Midbrain (tissue), 1 donor: Measurements from ENCODE around the gene RNASE8.
A peak's percentile ranks its signal among the peaks of the same experiment; 100 is the strongest.

Experiments
- DNase-seq: peaks from one replicate; lab custom pipeline; 2025; lab: John Stamatoyannopoulos, UW

RNASE8 gene

GRCh38 chr14:21053184-21054122, 4.2 kb upstream of the RNASE8 start:
- no peak for DNase-seq

- DNase-seq: no peak
Measured at GRCh38 chr14:21054123-21054767, 3.4 kb upstream of the RNASE8 start.

DNA sequence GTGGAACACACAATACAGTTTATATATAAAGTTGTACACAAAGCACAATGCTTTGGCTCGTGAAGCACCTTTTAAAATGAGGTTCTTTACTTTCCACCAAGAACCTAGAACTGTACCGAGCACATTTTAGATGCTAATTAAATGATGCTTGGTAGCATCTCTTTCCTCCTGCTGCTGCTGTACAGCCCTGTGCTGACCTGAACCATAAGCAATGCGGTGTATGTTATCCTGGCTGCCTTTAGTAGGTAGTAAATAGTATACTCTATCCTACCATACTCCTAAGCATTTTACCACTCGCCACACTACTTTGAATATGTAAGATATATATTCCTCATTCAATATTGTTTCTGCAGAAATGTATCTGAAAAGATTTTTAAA, 2.9 kb upstream of the RNASE8 start:
- no peak for DNase-seq

- no peak for DNase-seq
Measured at GRCh38 chr14:21055432-21056117, 2.0 kb upstream of the RNASE8 start.

- no peak for DNase-seq
Measured at GRCh38 chr14:21056520-21057163, 980 bp upstream of the RNASE8 start.

GRCh38 chr14:21058903-21059302, 1.3 kb downstream of the RNASE8 start:
- no peak for DNase-seq

GRCh38 chr14:21059842-21060613, 2.4 kb downstream of the RNASE8 start:
- no peak for DNase-seq

GRCh38 chr14:21060614-21061346, 3.2 kb downstream of the RNASE8 start:
- DNase-seq: no peak

DNA sequence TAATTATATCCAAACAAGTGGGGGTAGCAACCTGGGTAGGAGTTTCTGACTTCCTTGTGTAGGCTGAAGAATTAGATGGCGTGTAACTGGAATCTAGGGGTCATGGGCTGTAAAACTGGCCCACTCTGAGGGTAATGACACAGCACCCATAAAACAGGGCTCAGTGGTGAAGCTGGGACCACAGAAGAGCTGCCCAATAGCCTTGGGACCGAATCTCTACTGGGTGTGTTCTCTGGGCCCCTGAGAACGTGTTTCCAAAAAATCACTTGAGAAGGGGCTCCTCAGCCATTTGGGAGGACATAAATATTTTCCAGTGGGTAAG, 3.7 kb downstream of the RNASE8 start:
- DNase-seq: no peak

DNA sequence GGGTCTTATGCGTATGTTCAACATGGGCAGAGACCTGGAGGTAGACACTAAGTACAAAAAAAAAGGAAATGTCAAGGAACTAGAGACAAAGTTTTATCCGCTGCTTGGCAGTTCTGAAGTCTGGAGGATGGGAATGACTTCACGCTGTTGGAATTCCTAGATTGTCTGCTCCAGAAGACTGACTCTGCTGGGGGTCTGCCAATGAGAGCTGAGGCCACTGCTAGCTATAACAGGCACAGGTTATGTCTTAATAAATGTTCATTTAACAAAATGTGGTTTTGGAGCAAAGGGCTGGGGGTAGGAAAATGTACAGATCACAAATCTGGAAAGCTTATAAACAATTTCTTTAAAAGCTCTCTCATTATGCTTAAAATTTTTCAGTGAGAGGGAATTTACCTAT, 5.9 kb downstream of the RNASE8 start:
- no peak for DNase-seq

- no peak for DNase-seq
Measured at GRCh38 chr14:21066882-21067502, 9.4 kb downstream of the RNASE8 start.

GRCh38 chr14:21068521-21069387, 11.1 kb downstream of the RNASE8 start:
- peak; percentile 71 for DNase-seq

DNA sequence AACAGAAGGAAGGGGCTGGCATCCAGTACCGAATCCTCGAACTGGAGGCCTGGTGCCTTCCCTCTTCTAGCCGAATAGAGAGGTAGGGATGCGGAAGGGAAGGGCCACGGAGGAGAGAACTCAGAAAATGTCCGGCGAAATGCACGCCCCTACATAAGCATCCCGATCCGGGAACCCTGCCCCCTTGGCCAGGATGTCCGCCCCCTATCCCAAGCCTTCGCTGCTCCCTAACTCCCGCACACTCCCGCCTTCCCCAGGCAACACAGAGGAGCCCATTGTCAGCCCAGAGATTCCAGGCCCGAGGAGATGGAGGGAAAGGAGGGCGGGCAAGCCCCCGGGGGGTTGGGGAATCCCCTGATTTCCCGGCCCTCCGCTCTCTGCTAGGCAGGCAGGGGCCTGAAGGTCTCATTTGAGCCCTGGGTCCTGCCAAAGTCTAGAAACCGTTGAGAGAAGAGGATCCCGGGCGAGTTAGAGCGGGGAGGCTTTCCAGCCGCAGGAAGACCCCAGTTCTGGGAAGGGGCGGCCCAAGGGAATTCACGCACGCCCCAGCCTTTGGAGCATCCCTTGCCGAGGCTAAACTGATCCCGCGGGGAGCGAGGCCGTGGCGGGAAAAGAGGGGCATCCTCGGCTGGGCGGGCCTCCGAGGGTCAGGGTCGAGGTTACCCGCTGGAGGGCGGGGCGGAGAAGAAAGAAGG, 11.9 kb downstream of the RNASE8 start:
- DNase-seq: peak; percentile 56

GRCh38 chr14:21070083-21070609, 12.5 kb downstream of the RNASE8 start, which contains the start of gene ARHGEF40:
TSS of gene ARHGEF40 (plus strand) at chr14:21070304. CDS start at chr14:21070397, 93 bp downstream.
- peak; percentile 82 for DNase-seq

DNA sequence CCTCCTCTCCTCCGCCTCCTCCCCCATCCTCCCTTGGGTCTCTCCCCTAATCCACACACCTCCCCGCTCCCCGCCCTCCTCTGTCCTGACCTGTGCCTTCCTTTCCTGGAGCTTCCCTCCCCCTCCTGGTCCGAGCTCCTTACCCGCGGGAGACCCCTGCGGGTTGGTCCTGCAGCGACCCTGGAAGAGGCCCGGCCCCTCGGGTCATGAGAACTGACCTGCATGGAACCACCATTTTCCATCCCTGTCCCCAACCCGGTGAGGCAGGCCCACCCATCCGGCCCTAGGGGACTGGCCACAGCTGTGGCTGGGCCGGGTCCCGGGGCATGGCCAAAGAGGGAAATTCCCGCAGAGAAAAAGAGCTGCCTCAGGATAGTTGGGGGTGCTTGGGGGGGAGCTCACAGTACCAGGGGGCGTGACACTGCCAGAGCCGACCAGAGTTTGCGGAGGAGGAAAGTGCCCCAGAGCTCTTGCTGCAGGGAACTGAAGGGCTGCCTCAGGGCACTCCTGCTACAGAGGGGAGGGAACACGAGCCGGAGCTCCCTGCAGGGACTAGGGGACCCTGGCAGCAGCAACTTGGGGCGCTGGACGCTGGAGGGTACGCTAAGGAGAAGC, 13.1 kb downstream of the RNASE8 start:
- DNase-seq: peak; percentile 55

DNA sequence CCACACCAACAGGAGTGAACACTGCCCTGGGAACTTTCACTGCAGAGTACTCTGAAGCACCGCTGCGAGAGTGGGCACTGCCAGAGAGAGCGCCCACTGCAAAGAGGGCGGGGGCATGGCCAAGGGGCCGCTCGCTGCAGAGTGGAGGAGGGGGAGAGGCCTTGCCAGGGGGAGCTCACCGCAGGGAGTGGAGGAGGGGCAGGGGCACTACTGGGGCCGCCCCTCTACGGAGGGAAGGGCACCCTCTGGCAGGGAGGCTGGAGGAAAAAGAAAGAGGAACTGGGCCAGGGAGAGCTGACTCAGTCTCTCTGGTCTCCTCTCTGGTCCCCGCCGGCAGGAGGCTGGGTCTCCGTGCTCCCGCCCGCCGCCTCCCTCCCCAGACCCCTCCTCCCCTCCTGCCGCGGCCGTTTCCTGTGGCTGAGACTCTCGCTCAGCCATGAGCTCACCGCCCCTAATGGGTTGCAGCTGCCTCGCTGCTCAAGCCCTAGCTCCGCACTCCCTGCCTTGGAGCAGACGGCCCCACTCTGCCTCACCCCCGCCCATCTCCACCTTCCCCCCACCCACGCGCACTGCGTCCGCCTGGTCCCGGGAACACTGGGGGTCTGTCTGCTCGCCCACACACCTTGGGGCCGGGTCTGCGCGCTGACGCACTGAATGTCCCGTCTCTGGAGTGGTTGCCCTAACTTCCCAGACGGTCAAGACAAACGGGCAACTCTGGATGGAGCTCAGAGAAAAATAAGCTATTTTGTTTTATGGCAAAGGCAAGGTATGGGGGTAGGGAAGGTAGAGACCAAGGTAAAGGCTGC, 13.8 kb downstream of the RNASE8 start:
- DNase-seq: peak; percentile 80

DNA sequence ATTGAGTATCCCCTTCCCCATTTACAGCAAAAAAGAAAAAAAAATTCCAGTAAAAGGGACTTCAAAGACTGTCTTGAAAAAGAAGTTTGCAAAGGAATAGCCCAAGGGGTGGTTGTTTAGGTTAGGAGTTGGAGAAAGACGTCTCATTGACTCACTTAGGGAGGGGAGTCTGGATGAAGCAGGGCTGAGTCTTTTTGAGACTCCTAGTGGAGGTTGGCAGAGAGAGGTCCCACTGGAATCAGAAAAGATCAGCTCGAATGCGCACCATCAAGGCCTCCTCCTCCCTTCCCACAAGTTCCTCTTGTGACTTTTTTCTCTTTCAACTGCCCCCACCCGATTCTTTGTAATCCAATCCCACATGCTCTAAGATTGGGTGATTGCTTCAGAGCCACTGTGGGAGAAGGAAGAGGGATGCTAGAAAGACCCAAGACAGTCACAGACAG, 14.4 kb downstream of the RNASE8 start:
- DNase-seq: no peak
